ENCODE results near the gene SAFB2. TPM values are rescaled to one million over a fixed set of nuclear protein-coding genes. Genes with fewer than 3 reads are reported as not detected.

SAFB2 gene
- total RNA-seq, 1 donor, result 36.7 TPM

GRCh38 chr19:5648464-5648863 is 25.9 kb upstream of the SAFB2 start:
- TF ChIP-seq CTCF (IDR thresholded peaks at IDR 0.05; ENCODE audit: insufficient read depth, low read length), result no peak
- H3K4me3 ChIP-seq (ENCODE audit: low read depth, low read length), result no peak overlapping the region
- no peak for DNase-seq (ENCODE audit: low read depth)

GRCh38 chr19:5646703-5647102 is 24.1 kb upstream of the SAFB2 start:
- no peak for DNase-seq (ENCODE audit: low read depth)
- TF ChIP-seq CTCF (IDR thresholded peaks at IDR 0.05; ENCODE audit: insufficient read depth, low read length), result no peak
- H3K4me3 ChIP-seq (ENCODE audit: low read depth, low read length), result no peak overlapping the region

GRCh38 chr19:5645409-5645808 is 22.8 kb upstream of the SAFB2 start:
- no peak overlapping the region for H3K4me3 ChIP-seq (ENCODE audit: low read depth, low read length)
- DNase-seq (ENCODE audit: low read depth), result no peak
- no peak for TF ChIP-seq CTCF (IDR thresholded peaks at IDR 0.05; ENCODE audit: insufficient read depth, low read length)

GRCh38 chr19:5644037-5644436 is 21.5 kb upstream of the SAFB2 start:
- DNase-seq (ENCODE audit: low read depth), result no peak
- H3K4me3 ChIP-seq (ENCODE audit: low read depth, low read length), result no peak overlapping the region
- no peak for TF ChIP-seq CTCF (IDR thresholded peaks at IDR 0.05; ENCODE audit: insufficient read depth, low read length)

GRCh38 chr19:5643060-5643459 is 20.5 kb upstream of the SAFB2 start:
- H3K4me3 ChIP-seq (ENCODE audit: low read depth, low read length), result no peak overlapping the region
- no peak for DNase-seq (ENCODE audit: low read depth)
- no peak for TF ChIP-seq CTCF (IDR thresholded peaks at IDR 0.05; ENCODE audit: insufficient read depth, low read length)

- H3K4me3 ChIP-seq (ENCODE audit: low read depth, low read length), result no peak overlapping the region
- TF ChIP-seq CTCF (IDR thresholded peaks at IDR 0.05; ENCODE audit: insufficient read depth, low read length), result no peak
- no peak for DNase-seq (ENCODE audit: low read depth)
These were observed 19.6 kb upstream of the SAFB2 start for GRCh38 chr19:5642204-5642603.

- no peak for TF ChIP-seq CTCF (IDR thresholded peaks at IDR 0.05; ENCODE audit: insufficient read depth, low read length)
- DNase-seq (ENCODE audit: low read depth), result no peak
- H3K4me3 ChIP-seq (ENCODE audit: low read depth, low read length), result no peak overlapping the region
These were observed 18.6 kb upstream of the SAFB2 start for GRCh38 chr19:5641171-5641570.
